Transverse colon (tissue), 4 donors: ENCODE results near the gene GJB6. TPM values are rescaled to one million over a fixed set of nuclear protein-coding genes. Genes with fewer than 3 reads are reported as not detected.
"Not testable (repeated sequence)": the region's sequence is repeated elsewhere in the genome, so short reads cannot be mapped to it uniquely, and the experiment has no call there.

Experiments used
- DNase-seq: peaks from one replicate; pipeline ENCODE4 v3.0.0-alpha.2; 2019
- H3K27ac ChIP-seq, 4 donors: fragments of 200-600 bp; sonication (generic); 2 replicates each; pipeline ENCODE4 v1.5.1; 2016 to 2018; ENCODE audit warnings: inconsistent platforms in 4 of 4
- H3K27me3 ChIP-seq: fragments of 200-600 bp; sonication (generic); 2 replicates; pipeline ENCODE4 v1.5.1; 2017; ENCODE audit warnings: inconsistent platforms
- H3K36me3 ChIP-seq, 4 donors: fragments of 200-600 bp; sonication (generic); 2 replicates each; pipeline ENCODE4 v1.5.1; 2017 to 2019; ENCODE audit warnings: inconsistent platforms in 4 of 4
- H3K4me1 ChIP-seq, 4 donors: fragments of 200-600 bp; sonication (generic); 2 replicates each; pipeline ENCODE4 v1.5.1; 2017 to 2020; ENCODE audit warnings: inconsistent platforms in 4 of 4
- H3K4me3 ChIP-seq, 4 donors: fragments of 200-600 bp; sonication (generic); 1 replicate in 1 of 4; 2 replicates in 3 of 4; pipeline versions ENCODE4 v1.5.1 to v1.6.1; 2017 to 2019; ENCODE audit warnings: inconsistent platforms in 4 of 4
- H3K9me3 ChIP-seq, 2 donors: fragments of 200-600 bp; sonication (generic); 2 replicates each; pipeline ENCODE4 v1.5.1; 2017 to 2019; ENCODE audit warnings: inconsistent platforms in 2 of 2
- EP300 ChIP-seq: sonication (generic); formaldehyde crosslinking; IDR thresholded peaks from one replicate; pipeline ENCODE4 v1.6.1; 2017; ENCODE audit warnings: antibody characterized with exemption, low read depth
- POLR2A ChIP-seq: fragments of 450-650 bp; IDR thresholded peaks from one replicate; pipeline ENCODE4 v1.6.1; 2016; ENCODE audit warnings: antibody characterized with exemption, mild to moderate bottlenecking, moderate library complexity
- POLR2AphosphoS5 ChIP-seq, 3 donors: sonication (generic); formaldehyde crosslinking; IDR thresholded peaks; one replicate each; pipeline ENCODE4 v1.6.1; 2016; ENCODE audit warnings: antibody characterized with exemption in 3 of 3
- WGBS, 2 donors: methylation state at CpG; one replicate each; pipeline ENCODE4 v1.1.5; 2018; ENCODE audit warnings: low coverage in 1 of 2; 5-methylcytosine and 5-hydroxymethylcytosine counted together
- in situ Hi-C, 4 donors: fragments of 200-750 bp; cut with MboI; loops; one replicate each; pipeline versions ENCODE4 v1.15.0 to v1.15.1; 2017; ENCODE audit warnings: low sequenced_read_pairs in 3 of 4, low pct_ligation_motif_present in 1 of 4, low pct_unique_long_range_greater_than_20kb in 1 of 4
- intact Hi-C: fragments of 100-400 bp; cut with DNase I; formaldehyde crosslinking; loops from one replicate; pipeline ENCODE4 v1.15.1; 2023; ENCODE audit warnings: low total_unique reads
- total RNA-seq, 4 donors: library from RNA; depleted of rRNA; stranded (reverse); fragments of >200 nt; gene quantifications; one replicate each; pipeline ENCODE4 v1.1.0, GENCODE V29; 2016
- TF ChIP-seq, protein P1 (sequence below), 5 experiments: fragments of 200-600 bp in 3 of 5; fragments of 450-650 bp in 2 of 5; sonication (generic) in 3 of 5; IDR thresholded peaks; 1 replicate in 2 of 5; 2 replicates in 3 of 5; pipeline ENCODE4 v1.5.1; 2016 to 2017; ENCODE audit warnings: antibody characterized with exemption in 5 of 5, inconsistent platforms in 3 of 5, mild to moderate bottlenecking in 2 of 5, moderate library complexity in 1 of 5

The GJB6 gene
- under 1 TPM in 1 of 4 donors, not detected in 3; 0.68 TPM for total RNA-seq

DNA sequence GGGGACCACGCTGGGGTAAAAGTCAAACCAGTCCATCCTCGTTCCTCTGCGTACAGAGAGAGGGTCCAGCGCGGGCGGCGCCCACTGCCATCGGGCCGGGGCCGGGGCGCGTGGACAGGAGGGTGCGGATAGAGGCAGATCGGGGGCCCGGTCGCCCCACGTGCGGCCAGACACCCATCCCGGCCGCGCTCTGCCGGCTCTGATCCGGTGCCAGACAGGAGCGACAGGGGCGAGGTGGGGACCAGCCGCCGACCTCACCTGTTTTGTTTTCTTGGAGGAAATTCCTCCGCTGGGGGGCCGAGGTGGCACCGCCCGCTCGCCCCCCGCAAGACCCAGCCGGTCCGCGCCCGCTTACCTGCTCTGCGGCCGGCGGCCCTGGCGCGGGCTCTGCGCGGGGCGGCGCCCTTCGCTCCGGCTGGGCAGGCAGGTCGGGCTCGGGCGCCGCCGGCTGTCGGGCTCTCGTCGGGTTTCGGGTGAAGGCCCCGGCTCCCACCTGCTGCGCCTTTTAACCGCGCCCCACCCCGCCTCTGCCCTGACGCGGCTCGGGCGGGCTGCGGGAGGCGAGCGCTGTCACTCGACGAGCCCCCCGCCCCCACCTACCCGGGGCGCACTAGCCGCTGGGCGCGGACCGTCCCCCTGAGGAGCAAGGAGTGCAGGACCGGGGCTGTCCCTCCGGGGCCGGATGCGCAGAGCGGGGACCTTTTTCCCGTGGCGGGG is at the start of gene GJB6:
TSS of gene GJB6 (minus strand) at position 481 of the 717 bp plus-strand sequence. CDS start 8,839 bp downstream, outside the sequence.
- Histone ChIP-seq H3K9me3 (no peaks in the 10 kb centered on the region), H3K4me3 (peak within 1 kb of the TSS in 3 of 4 donors; percentile 12 to 40 (median 30)), H3K4me1 (peaks cover 0 to 13% (median 10%) of the 10 kb centered on the region in 4 donors), H3K27ac (no peak within 1 kb of the TSS), H3K27me3 (peaks cover 62% of the 10 kb centered on the region), H3K36me3 (no peaks in the 10 kb centered on the region)
- intact Hi-C loops: no loop called here
- peak; percentile 32 for DNase-seq
- in situ Hi-C loops: no loop called here
- WGBS, 2 donors: 0 to 4% methylated on average over 7 to 44 of the region's 85 CpGs
- no peak for TF ChIP-seq EP300
- TF ChIP-seq, protein P1, sequence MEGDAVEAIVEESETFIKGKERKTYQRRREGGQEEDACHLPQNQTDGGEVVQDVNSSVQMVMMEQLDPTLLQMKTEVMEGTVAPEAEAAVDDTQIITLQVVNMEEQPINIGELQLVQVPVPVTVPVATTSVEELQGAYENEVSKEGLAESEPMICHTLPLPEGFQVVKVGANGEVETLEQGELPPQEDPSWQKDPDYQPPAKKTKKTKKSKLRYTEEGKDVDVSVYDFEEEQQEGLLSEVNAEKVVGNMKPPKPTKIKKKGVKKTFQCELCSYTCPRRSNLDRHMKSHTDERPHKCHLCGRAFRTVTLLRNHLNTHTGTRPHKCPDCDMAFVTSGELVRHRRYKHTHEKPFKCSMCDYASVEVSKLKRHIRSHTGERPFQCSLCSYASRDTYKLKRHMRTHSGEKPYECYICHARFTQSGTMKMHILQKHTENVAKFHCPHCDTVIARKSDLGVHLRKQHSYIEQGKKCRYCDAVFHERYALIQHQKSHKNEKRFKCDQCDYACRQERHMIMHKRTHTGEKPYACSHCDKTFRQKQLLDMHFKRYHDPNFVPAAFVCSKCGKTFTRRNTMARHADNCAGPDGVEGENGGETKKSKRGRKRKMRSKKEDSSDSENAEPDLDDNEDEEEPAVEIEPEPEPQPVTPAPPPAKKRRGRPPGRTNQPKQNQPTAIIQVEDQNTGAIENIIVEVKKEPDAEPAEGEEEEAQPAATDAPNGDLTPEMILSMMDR (IDR thresholded peaks at IDR 0.05): no peak
- TF ChIP-seq POLR2AphosphoS5 (IDR thresholded peaks at IDR 0.05): no peak
- TF ChIP-seq POLR2A: no peak

DNA sequence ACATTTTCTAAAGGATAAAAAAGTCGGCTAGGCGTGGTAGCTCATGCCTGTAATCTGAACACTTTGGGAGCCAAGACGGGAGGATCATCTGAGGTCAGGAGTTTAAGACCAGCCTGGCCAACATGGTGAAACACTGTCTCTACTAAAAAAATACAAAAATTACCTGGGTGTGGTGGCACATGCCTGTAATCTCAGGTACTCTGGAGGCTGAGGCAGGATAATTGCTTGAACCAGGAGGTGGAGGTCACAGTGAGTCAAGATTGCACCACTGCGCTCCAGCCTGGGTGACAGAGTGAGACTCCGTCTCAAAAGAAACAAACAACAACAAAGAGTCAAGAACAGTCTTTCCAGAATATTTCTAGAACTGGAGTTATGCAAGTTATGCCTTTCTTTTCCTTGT is 44.8 kb upstream of the GJB6 start:
- H3K4me1 ChIP-seq, H3K27ac ChIP-seq, intact Hi-C loops, in situ Hi-C loops, H3K9me3 ChIP-seq, H3K4me3 ChIP-seq, H3K36me3 ChIP-seq, H3K27me3 ChIP-seq, DNase-seq: not testable (repeated sequence)
- 72 to 85% methylated on average over 5 of the region's 5 CpGs for whole genome bisulfite sequencing, 2 donors

DNA sequence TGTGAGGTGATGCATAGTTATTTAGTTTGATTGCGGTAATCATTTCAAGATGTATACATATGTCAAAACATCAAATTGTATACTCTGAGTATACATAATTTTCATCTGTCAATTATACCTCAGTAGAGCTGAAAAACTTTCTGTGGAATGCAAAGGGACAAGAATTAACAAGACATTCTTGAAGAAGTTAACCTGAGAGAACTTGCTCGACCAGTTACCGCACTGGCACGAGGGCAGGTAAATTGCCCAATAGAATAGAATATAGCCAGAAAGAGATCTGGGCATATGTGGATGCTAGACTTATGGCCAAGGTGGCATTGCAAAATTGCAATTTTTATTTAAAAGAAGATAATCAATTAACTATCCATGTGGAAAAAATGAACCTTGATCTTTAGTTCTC is 42.3 kb upstream of the GJB6 start:
- 78 to 79% methylated on average over 4 of the region's 4 CpGs for WGBS, 2 donors
- Histone ChIP-seq H3K27ac (no peak overlapping the region), H3K27me3 (no peaks in the 10 kb centered on the region), H3K36me3 (no peaks in the 10 kb centered on the region), H3K4me1 (peaks cover 0 to 2% (median 0%) of the 10 kb centered on the region in 4 donors), H3K9me3 (no peaks in the 10 kb centered on the region), H3K4me3 (no peak overlapping the region)
- TF ChIP-seq EP300: no peak
- TF ChIP-seq POLR2AphosphoS5 (IDR thresholded peaks at IDR 0.05): no peak
- TF ChIP-seq, protein P1 (IDR thresholded peaks at IDR 0.05): no peak
- in situ Hi-C loops (no loop called here), intact Hi-C loops (no loop called here)
- DNase-seq: no peak

DNA sequence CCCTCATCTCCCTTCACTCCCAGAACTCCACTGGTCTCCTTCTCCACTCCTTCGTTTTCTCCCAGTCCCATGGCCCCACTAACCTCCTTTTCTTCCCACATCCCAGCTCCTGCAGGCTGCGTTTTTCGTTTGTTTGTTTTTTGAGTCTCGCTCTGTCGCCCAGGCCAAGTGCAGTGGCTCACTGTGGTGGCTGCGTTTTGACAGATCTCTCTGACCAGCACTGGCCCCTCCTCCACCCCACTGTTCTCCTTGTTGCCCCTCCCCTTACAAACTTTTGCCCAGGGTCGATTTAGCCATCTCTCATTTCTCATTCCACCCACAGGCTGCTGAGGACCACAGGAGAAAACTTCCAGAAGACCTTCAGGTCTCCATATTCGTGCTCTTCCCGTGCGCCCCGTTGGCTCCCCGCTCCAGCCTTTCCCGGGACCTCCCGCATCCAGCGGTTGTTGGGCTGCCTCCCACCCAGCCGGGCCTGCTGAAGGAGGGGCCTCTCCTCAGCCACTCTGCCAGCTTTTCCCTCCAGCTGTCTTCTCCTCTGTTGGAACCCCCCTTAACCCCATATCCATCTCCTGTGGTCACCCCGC is 40.6 kb upstream of the GJB6 start:
- Histone ChIP-seq H3K27ac (no peak overlapping the region), H3K9me3 (no peaks in the 10 kb centered on the region), H3K36me3 (no peaks in the 10 kb centered on the region), H3K4me1 (peaks cover 0 to 2% (median 0%) of the 10 kb centered on the region in 4 donors), H3K27me3 (no peaks in the 10 kb centered on the region), H3K4me3 (no peak overlapping the region)
- no peak for DNase-seq
- intact Hi-C loops (no loop called here), in situ Hi-C loops (no loop called here)
- 59 to 75% methylated on average over 15 to 17 of the region's 17 CpGs for WGBS, 2 donors
- TF ChIP-seq POLR2A: no peak
- TF ChIP-seq, protein P1 (IDR thresholded peaks at IDR 0.05): no peak
- TF ChIP-seq POLR2AphosphoS5 (IDR thresholded peaks at IDR 0.05): no peak
- no peak for TF ChIP-seq EP300
